Measurements from ENCODE around the gene BORCS5. TPM values are rescaled to one million over a fixed set of nuclear protein-coding genes. Genes with fewer than 3 reads are reported as not detected.

The BORCS5 gene
- total RNA-seq, 4 donors from 2014 or later = 8.3 to 22.7 (median 15.3) TPM

- Histone ChIP-seq H3K27ac (peak overlapping the region; percentile 69 to 79 (median 72)), H3K4me1 (peaks cover 0 to 7% (median 0%) of the 10 kb centered on the region in 4 donors), H3K4me3 (peak overlapping the region in 3 of 4 donors; percentile 4 to 16 (median 7)), H3K9me3 (no peaks in the 10 kb centered on the region), H3K27me3 (no peaks in the 10 kb centered on the region), H3K36me3 (peaks cover 0 to 70% (median 0%) of the 10 kb centered on the region in 3 donors)
- no peak for DNase-seq
- TF ChIP-seq, protein P1, sequence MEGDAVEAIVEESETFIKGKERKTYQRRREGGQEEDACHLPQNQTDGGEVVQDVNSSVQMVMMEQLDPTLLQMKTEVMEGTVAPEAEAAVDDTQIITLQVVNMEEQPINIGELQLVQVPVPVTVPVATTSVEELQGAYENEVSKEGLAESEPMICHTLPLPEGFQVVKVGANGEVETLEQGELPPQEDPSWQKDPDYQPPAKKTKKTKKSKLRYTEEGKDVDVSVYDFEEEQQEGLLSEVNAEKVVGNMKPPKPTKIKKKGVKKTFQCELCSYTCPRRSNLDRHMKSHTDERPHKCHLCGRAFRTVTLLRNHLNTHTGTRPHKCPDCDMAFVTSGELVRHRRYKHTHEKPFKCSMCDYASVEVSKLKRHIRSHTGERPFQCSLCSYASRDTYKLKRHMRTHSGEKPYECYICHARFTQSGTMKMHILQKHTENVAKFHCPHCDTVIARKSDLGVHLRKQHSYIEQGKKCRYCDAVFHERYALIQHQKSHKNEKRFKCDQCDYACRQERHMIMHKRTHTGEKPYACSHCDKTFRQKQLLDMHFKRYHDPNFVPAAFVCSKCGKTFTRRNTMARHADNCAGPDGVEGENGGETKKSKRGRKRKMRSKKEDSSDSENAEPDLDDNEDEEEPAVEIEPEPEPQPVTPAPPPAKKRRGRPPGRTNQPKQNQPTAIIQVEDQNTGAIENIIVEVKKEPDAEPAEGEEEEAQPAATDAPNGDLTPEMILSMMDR (IDR thresholded peaks at IDR 0.05) = no peak
- TF ChIP-seq POLR2A (IDR thresholded peaks at IDR 0.05) = peak in 1 of 2 donors; percentile 37
These were observed 125.4 kb downstream of the BORCS5 start for GRCh38 chr12:12482150-12482761.

GRCh38 chr12:12482959-12483358, 126.1 kb downstream of the BORCS5 start:
- H3K4me1 ChIP-seq = peaks cover 0 to 9% (median 0%) of the 10 kb centered on the region in 4 donors
- peak overlapping the region in 2 of 4 donors; percentile 7 to 16 for H3K4me3 ChIP-seq
- TF ChIP-seq, protein P1 (IDR thresholded peaks at IDR 0.05) = no peak
- TF ChIP-seq POLR2A (IDR thresholded peaks at IDR 0.05) = no peak
- H3K9me3 ChIP-seq = no peaks in the 10 kb centered on the region
- H3K27me3 ChIP-seq = no peaks in the 10 kb centered on the region
- peaks cover 0 to 63% (median 0%) of the 10 kb centered on the region in 3 donors for H3K36me3 ChIP-seq
- peak overlapping the region; percentile 69 to 79 (median 72) for H3K27ac ChIP-seq
- DNase-seq = no peak

DNA sequence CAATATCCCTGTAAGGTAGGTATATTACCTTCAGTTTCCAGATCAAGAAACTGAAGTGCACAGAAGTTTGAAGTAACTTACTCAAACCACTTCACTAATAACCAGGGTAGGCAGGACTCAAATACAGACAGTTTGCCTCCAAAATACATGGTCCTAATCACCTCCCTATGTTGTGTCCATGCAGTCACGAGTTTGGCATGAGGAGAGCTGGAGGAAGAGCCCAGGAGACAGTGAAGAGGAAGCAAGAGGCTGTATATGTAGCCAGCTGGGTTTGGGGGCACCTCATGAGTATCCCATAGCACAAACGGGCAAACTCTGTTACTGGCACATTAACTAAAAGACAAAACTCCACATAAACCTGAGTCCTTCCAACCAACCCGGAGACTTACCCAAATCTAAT, 126.6 kb downstream of the BORCS5 start:
- Histone ChIP-seq H3K27ac (peak overlapping the region; percentile 51 to 73 (median 70)), H3K4me3 (no peak overlapping the region), H3K36me3 (peaks cover 0 to 58% (median 0%) of the 10 kb centered on the region in 3 donors), H3K9me3 (no peaks in the 10 kb centered on the region), H3K27me3 (no peaks in the 10 kb centered on the region), H3K4me1 (peaks cover 0 to 14% (median 0%) of the 10 kb centered on the region in 4 donors)
- no peak for DNase-seq
- TF ChIP-seq, protein P1 (IDR thresholded peaks at IDR 0.05) = no peak
- no peak for TF ChIP-seq POLR2A (IDR thresholded peaks at IDR 0.05)

GRCh38 chr12:12486661-12487240, 129.9 kb downstream of the BORCS5 start:
- TF ChIP-seq, protein P1 (IDR thresholded peaks at IDR 0.05) = no peak
- no peak for TF ChIP-seq POLR2A (IDR thresholded peaks at IDR 0.05)
- peaks cover 0 to 31% (median 3%) of the 10 kb centered on the region in 4 donors for H3K4me1 ChIP-seq
- H3K9me3 ChIP-seq = no peaks in the 10 kb centered on the region
- no peak overlapping the region for H3K4me3 ChIP-seq
- DNase-seq = no peak
- H3K27me3 ChIP-seq = no peaks in the 10 kb centered on the region
- H3K27ac ChIP-seq = peak overlapping the region in 2 of 4 donors; percentile 16 to 43
- peaks cover 0 to 36% (median 0%) of the 10 kb centered on the region in 3 donors for H3K36me3 ChIP-seq

DNA sequence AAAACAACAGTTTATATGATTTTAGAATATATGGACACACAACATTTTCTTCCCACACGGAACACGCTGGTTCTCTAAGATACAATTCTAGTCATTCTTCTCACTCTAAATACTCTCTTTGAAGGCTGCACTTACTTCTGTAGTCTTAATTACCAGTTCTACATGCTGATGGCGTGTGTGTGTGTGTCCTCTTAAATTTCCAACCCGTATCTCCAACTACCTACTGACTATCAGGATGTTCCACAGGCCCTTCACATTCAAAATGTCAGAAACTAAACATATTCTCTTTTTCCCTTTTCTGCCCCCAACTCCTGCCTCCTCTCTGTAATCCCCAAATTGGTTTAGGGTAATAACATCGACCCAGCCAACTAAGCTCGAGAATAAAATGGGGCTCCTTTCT, 130.6 kb downstream of the BORCS5 start:
- H3K4me1 ChIP-seq = peaks cover 0 to 36% (median 3%) of the 10 kb centered on the region in 4 donors
- H3K27ac ChIP-seq = no peak overlapping the region
- DNase-seq = no peak

More for the DNA sequence above, 130.6 kb downstream of the BORCS5 start:
- H3K9me3 ChIP-seq = no peaks in the 10 kb centered on the region
- peaks cover 0 to 32% (median 0%) of the 10 kb centered on the region in 3 donors for H3K36me3 ChIP-seq
- TF ChIP-seq, protein P1 (IDR thresholded peaks at IDR 0.05) = no peak
- no peak for TF ChIP-seq POLR2A (IDR thresholded peaks at IDR 0.05)
- H3K27me3 ChIP-seq = no peaks in the 10 kb centered on the region
- H3K4me3 ChIP-seq = no peak overlapping the region
